ENCODE measurements around the gene KDELR1.

KDELR1 gene

GRCh38 chr19:48396016-48396823 lies 4.9 kb upstream of the KDELR1 start:
- Mint-ChIP-seq H3K27me3 (ENCODE audit: low read depth, poor library complexity) (peaks cover 27% of the 10 kb centered on the region), H3K4me3 (peak overlapping the region; percentile 86), H3K4me1 (peaks cover 78% of the 10 kb centered on the region), H3K9me3 (no peaks in the 10 kb centered on the region), H3K27ac (no peak overlapping the region), H3K36me3 (ENCODE audit: low read depth) (no peaks in the 10 kb centered on the region)
- TF ChIP-seq, protein P1, sequence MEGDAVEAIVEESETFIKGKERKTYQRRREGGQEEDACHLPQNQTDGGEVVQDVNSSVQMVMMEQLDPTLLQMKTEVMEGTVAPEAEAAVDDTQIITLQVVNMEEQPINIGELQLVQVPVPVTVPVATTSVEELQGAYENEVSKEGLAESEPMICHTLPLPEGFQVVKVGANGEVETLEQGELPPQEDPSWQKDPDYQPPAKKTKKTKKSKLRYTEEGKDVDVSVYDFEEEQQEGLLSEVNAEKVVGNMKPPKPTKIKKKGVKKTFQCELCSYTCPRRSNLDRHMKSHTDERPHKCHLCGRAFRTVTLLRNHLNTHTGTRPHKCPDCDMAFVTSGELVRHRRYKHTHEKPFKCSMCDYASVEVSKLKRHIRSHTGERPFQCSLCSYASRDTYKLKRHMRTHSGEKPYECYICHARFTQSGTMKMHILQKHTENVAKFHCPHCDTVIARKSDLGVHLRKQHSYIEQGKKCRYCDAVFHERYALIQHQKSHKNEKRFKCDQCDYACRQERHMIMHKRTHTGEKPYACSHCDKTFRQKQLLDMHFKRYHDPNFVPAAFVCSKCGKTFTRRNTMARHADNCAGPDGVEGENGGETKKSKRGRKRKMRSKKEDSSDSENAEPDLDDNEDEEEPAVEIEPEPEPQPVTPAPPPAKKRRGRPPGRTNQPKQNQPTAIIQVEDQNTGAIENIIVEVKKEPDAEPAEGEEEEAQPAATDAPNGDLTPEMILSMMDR (IDR thresholded peaks at IDR 0.05), result no peak
- DNase-seq, result no peak

GRCh38 chr19:48395499-48395898 lies 4.1 kb upstream of the KDELR1 start:
- no peak overlapping the region for H3K27ac Mint-ChIP-seq
- no peak for DNase-seq
- H3K4me1 Mint-ChIP-seq, result peaks cover 70% of the 10 kb centered on the region
- H3K4me3 Mint-ChIP-seq, result peak overlapping the region; percentile 86
- H3K36me3 Mint-ChIP-seq (ENCODE audit: low read depth), result no peaks in the 10 kb centered on the region
- no peaks in the 10 kb centered on the region for H3K9me3 Mint-ChIP-seq
- TF ChIP-seq, protein P1 (IDR thresholded peaks at IDR 0.05), result no peak
- peaks cover 27% of the 10 kb centered on the region for H3K27me3 Mint-ChIP-seq (ENCODE audit: low read depth, poor library complexity)

DNA sequence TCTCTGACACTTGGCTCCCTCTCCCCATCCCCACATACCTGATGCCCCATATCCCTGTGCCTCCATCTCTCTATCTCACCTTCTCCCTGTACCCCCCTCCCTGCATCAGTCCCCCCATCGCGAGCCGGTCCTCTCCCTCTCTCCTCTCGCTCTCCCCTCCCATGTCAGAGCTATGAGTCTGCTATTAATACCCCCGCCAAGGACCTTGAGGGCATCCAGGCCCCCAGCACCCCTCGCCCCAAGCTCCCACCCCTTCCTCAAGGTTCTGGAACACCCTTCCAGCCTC lies 3.8 kb upstream of the KDELR1 start:
- H3K4me1 Mint-ChIP-seq, result peaks cover 67% of the 10 kb centered on the region
- H3K36me3 Mint-ChIP-seq (ENCODE audit: low read depth), result no peaks in the 10 kb centered on the region
- no peak overlapping the region for H3K27ac Mint-ChIP-seq
- no peak for DNase-seq
- TF ChIP-seq, protein P1 (IDR thresholded peaks at IDR 0.05), result no peak
- H3K9me3 Mint-ChIP-seq, result no peaks in the 10 kb centered on the region
- H3K4me3 Mint-ChIP-seq, result peak overlapping the region; percentile 86
- peaks cover 27% of the 10 kb centered on the region for H3K27me3 Mint-ChIP-seq (ENCODE audit: low read depth, poor library complexity)

- no peak for DNase-seq
- Mint-ChIP-seq H3K36me3 (ENCODE audit: low read depth) (no peaks in the 10 kb centered on the region), H3K4me3 (peak overlapping the region; percentile 86), H3K9me3 (no peaks in the 10 kb centered on the region), H3K4me1 (peaks cover 66% of the 10 kb centered on the region), H3K27ac (peak overlapping the region; percentile 14), H3K27me3 (ENCODE audit: low read depth, poor library complexity) (peaks cover 27% of the 10 kb centered on the region)
- TF ChIP-seq, protein P1 (IDR thresholded peaks at IDR 0.05), result no peak
Measured at GRCh38 chr19:48394331-48395169, 3.2 kb upstream of the KDELR1 start.

DNA sequence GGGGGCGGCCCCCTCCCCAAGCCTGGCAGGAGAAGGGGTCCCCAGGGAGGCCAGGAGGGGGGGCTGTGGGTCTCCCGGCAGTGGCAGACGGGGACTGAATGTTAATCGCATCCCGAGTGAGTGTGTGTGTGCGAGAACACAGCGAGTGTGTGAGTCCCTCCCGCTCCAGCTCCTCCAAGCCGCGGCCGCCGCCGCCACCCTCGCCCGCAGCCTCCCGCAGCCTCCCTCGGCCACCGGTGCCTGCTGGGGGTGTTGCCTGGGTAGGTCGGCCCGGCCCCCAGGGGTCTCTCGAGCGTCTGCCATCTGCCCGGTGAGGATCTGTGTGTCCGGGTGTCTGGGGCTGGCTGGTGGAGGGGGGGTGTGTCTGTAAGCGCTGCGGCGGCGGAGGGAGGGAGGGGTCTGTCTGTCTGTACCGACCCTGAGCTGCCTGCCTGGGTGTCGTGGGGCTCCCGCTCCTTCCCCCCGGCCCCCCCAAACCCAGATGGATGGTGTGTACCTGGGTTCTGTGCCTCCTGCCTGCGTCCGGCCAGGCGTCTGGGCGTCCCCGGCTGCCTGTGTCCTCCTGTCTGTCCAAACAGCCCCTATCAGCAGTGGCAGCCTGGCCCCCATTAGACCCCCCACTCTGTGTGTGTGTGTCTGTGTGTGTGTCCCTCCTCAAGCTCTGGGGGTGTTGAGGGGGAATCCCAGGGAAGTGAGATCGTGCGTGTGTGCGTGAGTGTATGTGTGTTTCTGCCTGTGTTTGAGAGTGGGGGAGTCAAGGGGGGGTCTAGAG lies 2.4 kb upstream of the KDELR1 start, which contains the start of gene GRIN2D:
Gene GRIN2D, plus strand, starts transcription at position 110 of the 772 bp plus-strand sequence. CDS start 4,725 bp downstream, outside the sequence.
- Mint-ChIP-seq H3K27me3 (ENCODE audit: low read depth, poor library complexity) (peaks cover 27% of the 10 kb centered on the region), H3K4me3 (peak within 1 kb of the TSS; percentile 86), H3K9me3 (no peaks in the 10 kb centered on the region), H3K27ac (peak within 1 kb of the TSS; percentile 83), H3K36me3 (ENCODE audit: low read depth) (peaks cover 2% of the 10 kb centered on the region), H3K4me1 (peaks cover 67% of the 10 kb centered on the region)
- DNase-seq, result peak; percentile 71
- TF ChIP-seq, protein P1 (IDR thresholded peaks at IDR 0.05), result no peak
